ENCODE measurements around the gene RPRD1B. TPM values are rescaled to one million over a fixed set of nuclear protein-coding genes. Genes with fewer than 3 reads are reported as not detected.

RPRD1B gene
- total and polyA plus RNA-seq, 3 experiments from 2014 or later, result 5.2 to 39.1 (median 39.1) TPM

GRCh38 chr20:38034961-38035360, 1.4 kb downstream of the RPRD1B start:
- peaks cover 0 to 47% (median 0%) of the 10 kb centered on the region in 3 donors for H3K36me3 Mint-ChIP-seq
- H3K36me3 ChIP-seq (ENCODE audit: insufficient read depth, low read length), result no peaks in the 10 kb centered on the region
- peaks cover 60 to 81% (median 77%) of the 10 kb centered on the region in 3 donors for H3K4me1 Mint-ChIP-seq
- peak overlapping the region; percentile 96 to 99 (median 96) for H3K4me3 Mint-ChIP-seq
- DNase-seq, result no peak
- no peaks in the 10 kb centered on the region for H3K9me3 Mint-ChIP-seq
- H3K4me1 ChIP-seq (ENCODE audit: insufficient read depth, low read length), result peaks cover 60% of the 10 kb centered on the region
- H3K27ac Mint-ChIP-seq, result peak overlapping the region in 7 of 8 donors; percentile 99
- H3K27ac ChIP-seq (ENCODE audit: low read depth, low read length), result no peak overlapping the region
- CTCF ChIA-PET, result interaction anchor here (1.0 to 2.0 kb wide), 2 partner anchors 8 to 12 kb away, joined by 3 to 4 read pairs; no protein-coding TSS in a partner anchor
- H3K4me3 ChIP-seq (ENCODE audit: low read length), result peak overlapping the region; percentile 96
- no peaks in the 10 kb centered on the region for H3K9me3 ChIP-seq (ENCODE audit: low read length)
- H3K27me3 Mint-ChIP-seq, result peaks cover 0 to 4% of the 10 kb centered on the region in 2 donors
- POLR2A ChIA-PET, result no interaction called here
- H3K27me3 ChIP-seq (ENCODE audit: insufficient read depth, low read length, poor library complexity, severe bottlenecking), result no peaks in the 10 kb centered on the region

GRCh38 chr20:38036366-38036765, 2.8 kb downstream of the RPRD1B start:
- peaks cover 52 to 81% (median 72%) of the 10 kb centered on the region in 3 donors for H3K4me1 Mint-ChIP-seq
- no peaks in the 10 kb centered on the region for H3K27me3 ChIP-seq (ENCODE audit: insufficient read depth, low read length, poor library complexity, severe bottlenecking)
- H3K4me3 ChIP-seq (ENCODE audit: low read length), result no peak overlapping the region
- H3K36me3 Mint-ChIP-seq, result peaks cover 0 to 60% (median 2%) of the 10 kb centered on the region in 3 donors
- H3K36me3 ChIP-seq (ENCODE audit: insufficient read depth, low read length), result peaks cover 4% of the 10 kb centered on the region
- peak overlapping the region in 3 of 7 donors; percentile 48 to 96 (median 84) for H3K4me3 Mint-ChIP-seq
- peak overlapping the region in 2 of 8 donors; percentile 34 to 99 for H3K27ac Mint-ChIP-seq
- no peaks in the 10 kb centered on the region for H3K9me3 Mint-ChIP-seq
- CTCF ChIA-PET, result interaction anchor here (0.9 kb wide), 1 partner anchor 398 kb away, joined by 3 read pairs; no protein-coding TSS in a partner anchor
- peaks cover 0 to 4% of the 10 kb centered on the region in 2 donors for H3K27me3 Mint-ChIP-seq
- POLR2A ChIA-PET, result interaction anchor here (0.6 kb wide), 1 partner anchor 426 kb away, joined by 3 read pairs; no protein-coding TSS in a partner anchor
- H3K4me1 ChIP-seq (ENCODE audit: insufficient read depth, low read length), result peaks cover 52% of the 10 kb centered on the region
- H3K27ac ChIP-seq (ENCODE audit: low read depth, low read length), result no peak overlapping the region
- DNase-seq, result no peak
- no peaks in the 10 kb centered on the region for H3K9me3 ChIP-seq (ENCODE audit: low read length)

- DNase-seq, result no peak
- Mint-ChIP-seq H3K4me3 (no peak overlapping the region), H3K36me3 (peaks cover 0 to 70% (median 10%) of the 10 kb centered on the region in 3 donors), H3K4me1 (peaks cover 36 to 74% (median 67%) of the 10 kb centered on the region in 3 donors), H3K27ac (peak overlapping the region in 2 of 8 donors; percentile 56 to 73), H3K9me3 (no peaks in the 10 kb centered on the region), H3K27me3 (no peaks in the 10 kb centered on the region)
- Histone ChIP-seq H3K4me1 (ENCODE audit: insufficient read depth, low read length) (peaks cover 24% of the 10 kb centered on the region), H3K36me3 (ENCODE audit: insufficient read depth, low read length) (peaks cover 32% of the 10 kb centered on the region), H3K27me3 (ENCODE audit: insufficient read depth, low read length, poor library complexity, severe bottlenecking) (no peaks in the 10 kb centered on the region), H3K27ac (ENCODE audit: low read depth, low read length) (no peak overlapping the region), H3K4me3 (ENCODE audit: low read length) (no peak overlapping the region), H3K9me3 (ENCODE audit: low read length) (no peaks in the 10 kb centered on the region)
- ChIA-PET POLR2A (no interaction called here), CTCF (interaction anchor here (1.3 kb wide), 1 partner anchor 17 kb away, joined by 3 read pairs; no protein-coding TSS in a partner anchor)
These were observed 6.7 kb downstream of the RPRD1B start for GRCh38 chr20:38040276-38040675.

GRCh38 chr20:38043512-38044300, 10.2 kb downstream of the RPRD1B start:
- Mint-ChIP-seq H3K4me3 (no peak overlapping the region), H3K27me3 (no peaks in the 10 kb centered on the region), H3K36me3 (peaks cover 0 to 81% (median 10%) of the 10 kb centered on the region in 3 donors), H3K9me3 (no peaks in the 10 kb centered on the region), H3K27ac (peak overlapping the region in 1 of 8 donors; percentile 11), H3K4me1 (peaks cover 27 to 62% (median 57%) of the 10 kb centered on the region in 3 donors)
- ChIA-PET POLR2A (no interaction called here), CTCF (interaction anchor here (0.8 to 1.9 kb wide), 4 partner anchors 10 to 30 kb away, joined by 3 to 8 read pairs (median 4); partner anchors contain the start of genes RPRD1B and TTI1)
- no peak for DNase-seq
- Histone ChIP-seq H3K4me1 (ENCODE audit: insufficient read depth, low read length) (no peaks in the 10 kb centered on the region), H3K27me3 (ENCODE audit: insufficient read depth, low read length, poor library complexity, severe bottlenecking) (no peaks in the 10 kb centered on the region), H3K4me3 (ENCODE audit: low read length) (no peak overlapping the region), H3K36me3 (ENCODE audit: insufficient read depth, low read length) (peaks cover 44% of the 10 kb centered on the region), H3K9me3 (ENCODE audit: low read length) (no peaks in the 10 kb centered on the region), H3K27ac (ENCODE audit: low read depth, low read length) (no peak overlapping the region)

- Histone ChIP-seq H3K27ac (ENCODE audit: low read depth, low read length) (no peak overlapping the region), H3K27me3 (ENCODE audit: insufficient read depth, low read length, poor library complexity, severe bottlenecking) (no peaks in the 10 kb centered on the region), H3K36me3 (ENCODE audit: insufficient read depth, low read length) (peaks cover 47% of the 10 kb centered on the region), H3K4me1 (ENCODE audit: insufficient read depth, low read length) (no peaks in the 10 kb centered on the region), H3K9me3 (ENCODE audit: low read length) (no peaks in the 10 kb centered on the region), H3K4me3 (ENCODE audit: low read length) (no peak overlapping the region)
- H3K36me3 Mint-ChIP-seq, result peaks cover 0 to 85% (median 12%) of the 10 kb centered on the region in 3 donors
- H3K27ac Mint-ChIP-seq, result peak overlapping the region in 2 of 8 donors; percentile 7 to 21
- DNase-seq, result no peak
- peaks cover 29 to 59% (median 54%) of the 10 kb centered on the region in 3 donors for H3K4me1 Mint-ChIP-seq
- H3K27me3 Mint-ChIP-seq, result no peaks in the 10 kb centered on the region
- no peak overlapping the region for H3K4me3 Mint-ChIP-seq
- ChIA-PET POLR2A (no interaction called here), CTCF (interaction anchor here (1.7 to 1.9 kb wide), 2 partner anchors 13 to 29 kb away, joined by 3 to 8 read pairs; no protein-coding TSS in a partner anchor)
- H3K9me3 Mint-ChIP-seq, result no peaks in the 10 kb centered on the region
These were observed 11.1 kb downstream of the RPRD1B start for GRCh38 chr20:38044685-38045084.

GRCh38 chr20:38046572-38046971, 13.0 kb downstream of the RPRD1B start:
- ChIA-PET POLR2A (no interaction called here), CTCF (interaction anchor here (1.0 kb wide), 2 partner anchors 11 to 12 kb away, joined by 3 to 4 read pairs; no protein-coding TSS in a partner anchor)
- Histone ChIP-seq H3K9me3 (ENCODE audit: low read length) (no peaks in the 10 kb centered on the region), H3K4me3 (ENCODE audit: low read length) (no peak overlapping the region), H3K27ac (ENCODE audit: low read depth, low read length) (no peak overlapping the region), H3K36me3 (ENCODE audit: insufficient read depth, low read length) (peaks cover 45% of the 10 kb centered on the region), H3K4me1 (ENCODE audit: insufficient read depth, low read length) (no peaks in the 10 kb centered on the region), H3K27me3 (ENCODE audit: insufficient read depth, low read length, poor library complexity, severe bottlenecking) (no peaks in the 10 kb centered on the region)
- H3K9me3 Mint-ChIP-seq, result no peaks in the 10 kb centered on the region
- DNase-seq, result no peak
- H3K27ac Mint-ChIP-seq, result peak overlapping the region in 5 of 8 donors; percentile 5 to 59 (median 17)
- H3K27me3 Mint-ChIP-seq, result no peaks in the 10 kb centered on the region
- peaks cover 0 to 86% (median 18%) of the 10 kb centered on the region in 3 donors for H3K36me3 Mint-ChIP-seq
- H3K4me3 Mint-ChIP-seq, result no peak overlapping the region
- H3K4me1 Mint-ChIP-seq, result peaks cover 36 to 56% (median 54%) of the 10 kb centered on the region in 3 donors

- H3K4me1 Mint-ChIP-seq, result peaks cover 33 to 54% (median 47%) of the 10 kb centered on the region in 3 donors
- no peak overlapping the region for H3K4me3 Mint-ChIP-seq
- no peaks in the 10 kb centered on the region for H3K9me3 Mint-ChIP-seq
- H3K36me3 Mint-ChIP-seq, result peaks cover 0 to 78% (median 11%) of the 10 kb centered on the region in 3 donors
- H3K9me3 ChIP-seq (ENCODE audit: low read length), result no peaks in the 10 kb centered on the region
- no peaks in the 10 kb centered on the region for H3K4me1 ChIP-seq (ENCODE audit: insufficient read depth, low read length)
- H3K27ac Mint-ChIP-seq, result peak overlapping the region in 5 of 8 donors; percentile 2 to 84 (median 26)
- H3K4me3 ChIP-seq (ENCODE audit: low read length), result no peak overlapping the region
- ChIA-PET POLR2A (no interaction called here), CTCF (no interaction called here)
- H3K36me3 ChIP-seq (ENCODE audit: insufficient read depth, low read length), result peaks cover 21% of the 10 kb centered on the region
- no peak overlapping the region for H3K27ac ChIP-seq (ENCODE audit: low read depth, low read length)
- no peak for DNase-seq
- H3K27me3 ChIP-seq (ENCODE audit: insufficient read depth, low read length, poor library complexity, severe bottlenecking), result no peaks in the 10 kb centered on the region
- no peaks in the 10 kb centered on the region for H3K27me3 Mint-ChIP-seq
These were observed 16.3 kb downstream of the RPRD1B start for GRCh38 chr20:38049800-38050199.

- Mint-ChIP-seq H3K27me3 (no peaks in the 10 kb centered on the region), H3K4me1 (peaks cover 36 to 59% (median 48%) of the 10 kb centered on the region in 3 donors), H3K27ac (peak overlapping the region in 2 of 8 donors; percentile 14 to 28), H3K9me3 (no peaks in the 10 kb centered on the region), H3K4me3 (no peak overlapping the region), H3K36me3 (peaks cover 0 to 79% (median 11%) of the 10 kb centered on the region in 3 donors)
- no peak for DNase-seq
- no peaks in the 10 kb centered on the region for H3K9me3 ChIP-seq (ENCODE audit: low read length)
- H3K4me3 ChIP-seq (ENCODE audit: low read length), result no peak overlapping the region
- peaks cover 20% of the 10 kb centered on the region for H3K36me3 ChIP-seq (ENCODE audit: insufficient read depth, low read length)
- POLR2A ChIA-PET, result no interaction called here
- no peaks in the 10 kb centered on the region for H3K27me3 ChIP-seq (ENCODE audit: insufficient read depth, low read length, poor library complexity, severe bottlenecking)
- no peak overlapping the region for H3K27ac ChIP-seq (ENCODE audit: low read depth, low read length)
- H3K4me1 ChIP-seq (ENCODE audit: insufficient read depth, low read length), result no peaks in the 10 kb centered on the region
- CTCF ChIA-PET, result no interaction called here
These were observed 17.1 kb downstream of the RPRD1B start for GRCh38 chr20:38050686-38051085.
